PC-3 (cell line): ENCODE data around the gene ZNF616.

ENCODE experiments used
- EZH2 ChIP-seq: fragments of 300-600 bp; sonication (generic); IDR thresholded peaks from one replicate; pipeline ENCODE4 v1.6.1; 2017; ENCODE audit warnings: antibody characterized with exemption, mild to moderate bottlenecking, low read length; ENCODE audit not compliant: unreplicated experiment
- EZH2phosphoT487 ChIP-seq: fragments of 300-600 bp; sonication (generic); IDR thresholded peaks from 2 replicates; pipeline ENCODE4 v1.6.1; 2018; ENCODE audit warnings: mild to moderate bottlenecking, antibody characterized with exemption, low read length, borderline replicate concordance
- TF ChIP-seq, protein P1 (sequence below): fragments of 300-600 bp; sonication (generic); conservative IDR thresholded peaks from 2 replicates; pipeline ENCODE4 v1.5.1; 2017; ENCODE audit warnings: antibody characterized with exemption, low read depth, mild to moderate bottlenecking, low read length

DNA sequence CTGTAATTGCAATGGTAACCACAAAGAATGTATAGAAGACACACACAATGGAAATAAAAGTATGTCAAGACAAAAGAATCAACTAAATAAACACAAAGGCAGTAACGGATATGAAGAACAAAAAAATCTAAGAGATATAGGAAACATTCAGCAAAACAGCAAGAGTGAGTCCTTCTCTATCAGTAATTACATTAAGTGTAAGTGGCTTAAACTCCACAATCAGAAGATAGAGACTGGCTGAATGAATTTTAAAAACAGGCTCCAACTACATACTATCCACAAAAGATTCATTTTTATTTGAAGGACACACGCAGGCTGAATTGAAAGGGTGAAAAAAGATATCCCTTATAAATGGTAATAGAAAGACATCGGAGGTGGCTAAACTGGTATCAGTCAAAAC lies 19.5 kb downstream of the ZNF616 start:
- no peak for TF ChIP-seq EZH2
- TF ChIP-seq, protein P1, sequence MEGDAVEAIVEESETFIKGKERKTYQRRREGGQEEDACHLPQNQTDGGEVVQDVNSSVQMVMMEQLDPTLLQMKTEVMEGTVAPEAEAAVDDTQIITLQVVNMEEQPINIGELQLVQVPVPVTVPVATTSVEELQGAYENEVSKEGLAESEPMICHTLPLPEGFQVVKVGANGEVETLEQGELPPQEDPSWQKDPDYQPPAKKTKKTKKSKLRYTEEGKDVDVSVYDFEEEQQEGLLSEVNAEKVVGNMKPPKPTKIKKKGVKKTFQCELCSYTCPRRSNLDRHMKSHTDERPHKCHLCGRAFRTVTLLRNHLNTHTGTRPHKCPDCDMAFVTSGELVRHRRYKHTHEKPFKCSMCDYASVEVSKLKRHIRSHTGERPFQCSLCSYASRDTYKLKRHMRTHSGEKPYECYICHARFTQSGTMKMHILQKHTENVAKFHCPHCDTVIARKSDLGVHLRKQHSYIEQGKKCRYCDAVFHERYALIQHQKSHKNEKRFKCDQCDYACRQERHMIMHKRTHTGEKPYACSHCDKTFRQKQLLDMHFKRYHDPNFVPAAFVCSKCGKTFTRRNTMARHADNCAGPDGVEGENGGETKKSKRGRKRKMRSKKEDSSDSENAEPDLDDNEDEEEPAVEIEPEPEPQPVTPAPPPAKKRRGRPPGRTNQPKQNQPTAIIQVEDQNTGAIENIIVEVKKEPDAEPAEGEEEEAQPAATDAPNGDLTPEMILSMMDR, result no peak
- no peak for TF ChIP-seq EZH2phosphoT487
